Panc1 (cell line): ENCODE measurements around the gene CRYM.

Experiments
- CTCF ChIP-seq: fragments of 450-650 bp; IDR thresholded peaks from 2 replicates; pipeline ENCODE4 v1.5.1; 2017; ENCODE audit warnings: mild to moderate bottlenecking
- POLR2AphosphoS5 ChIP-seq: IDR thresholded peaks from 2 replicates; pipeline ENCODE4 v1.6.1; 2012; ENCODE audit warnings: mild to moderate bottlenecking, low read depth, low read length, moderate library complexity
- REST ChIP-seq, 2 experiments: IDR thresholded peaks; 2 replicates each; pipeline ENCODE4 v1.6.1; 2011 to 2012; ENCODE audit warnings: low read depth in 2 of 2, control low read depth in 1 of 2, low read length in 1 of 2, mild to moderate bottlenecking in 1 of 2, moderate library complexity in 1 of 2; ENCODE audit not compliant: insufficient read depth in 1 of 2
- SIN3A ChIP-seq: IDR thresholded peaks from 2 replicates; pipeline ENCODE4 v1.6.1; 2012; ENCODE audit warnings: low read depth, mild to moderate bottlenecking, low read length, moderate library complexity, borderline replicate concordance; ENCODE audit not compliant: insufficient read depth

- no peak for TF ChIP-seq CTCF
- TF ChIP-seq POLR2AphosphoS5 = no peak
- no peak for TF ChIP-seq REST (IDR thresholded peaks at IDR 0.05; ENCODE audit: insufficient read depth in 1 of 2, low read depth in 2 of 2, low read length in 1 of 2)
- TF ChIP-seq SIN3A = no peak
Measured at GRCh38 chr16:21267298-21267697, 10.8 kb downstream of the CRYM start.
